ENCODE measurements around the gene PHKA2.

Gene PHKA2

GRCh38 chrX:18893536-18893935 is 90.4 kb downstream of the PHKA2 start:
- CTCF ChIA-PET, result no interaction called here
- POLR2A ChIA-PET, result no interaction called here
- TF ChIP-seq CTCF (IDR thresholded peaks at IDR 0.05; ENCODE audit: insufficient read depth, low read length, missing control alignments), result no peak
- no peak overlapping the region for H3K4me3 ChIP-seq (ENCODE audit: low read depth, low read length)
- DNase-seq (ENCODE audit: low read depth, low spot score), result no peak

GRCh38 chrX:18892899-18893298 is 91.0 kb downstream of the PHKA2 start:
- H3K4me3 ChIP-seq (ENCODE audit: low read depth, low read length), result no peak overlapping the region
- ChIA-PET CTCF (interaction anchor here (0.6 to 0.7 kb wide), 2 partner anchors 20 to 76 kb away, joined by 3 read pairs; no protein-coding TSS in a partner anchor), POLR2A (no interaction called here)
- TF ChIP-seq CTCF (IDR thresholded peaks at IDR 0.05; ENCODE audit: insufficient read depth, low read length, missing control alignments), result no peak
- DNase-seq (ENCODE audit: low read depth, low spot score), result no peak

- no peak for TF ChIP-seq CTCF (IDR thresholded peaks at IDR 0.05; ENCODE audit: insufficient read depth, low read length, missing control alignments)
- no peak for DNase-seq (ENCODE audit: low read depth, low spot score)
- POLR2A ChIA-PET, result no interaction called here
- CTCF ChIA-PET, result no interaction called here
- no peak overlapping the region for H3K4me3 ChIP-seq (ENCODE audit: low read depth, low read length)
Measured at GRCh38 chrX:18891548-18891945, 92.4 kb downstream of the PHKA2 start.

- no peak for DNase-seq (ENCODE audit: low read depth, low spot score)
- H3K4me3 ChIP-seq (ENCODE audit: low read depth, low read length), result no peak overlapping the region
- POLR2A ChIA-PET, result no interaction called here
- CTCF ChIA-PET, result no interaction called here
- TF ChIP-seq CTCF (IDR thresholded peaks at IDR 0.05; ENCODE audit: insufficient read depth, low read length, missing control alignments), result no peak
Measured at GRCh38 chrX:18890724-18891547, 93.0 kb downstream of the PHKA2 start.

- TF ChIP-seq CTCF (IDR thresholded peaks at IDR 0.05; ENCODE audit: insufficient read depth, low read length, missing control alignments), result no peak
- H3K4me3 ChIP-seq (ENCODE audit: low read depth, low read length), result no peak overlapping the region
- no peak for DNase-seq (ENCODE audit: low read depth, low spot score)
- CTCF ChIA-PET, result no interaction called here
- POLR2A ChIA-PET, result no interaction called here
Measured at GRCh38 chrX:18890049-18890381, 93.9 kb downstream of the PHKA2 start.

- ChIA-PET POLR2A (no interaction called here), CTCF (no interaction called here)
- no peak overlapping the region for H3K4me3 ChIP-seq (ENCODE audit: low read depth, low read length)
- no peak for DNase-seq (ENCODE audit: low read depth, low spot score)
- no peak for TF ChIP-seq CTCF (IDR thresholded peaks at IDR 0.05; ENCODE audit: insufficient read depth, low read length, missing control alignments)
Measured at GRCh38 chrX:18889346-18890048, 94.4 kb downstream of the PHKA2 start.
